SK-N-SH (cell line): ENCODE data around the gene FBXO27. TPM values are rescaled to one million over a fixed set of nuclear protein-coding genes. Genes with fewer than 3 reads are reported as not detected.

ENCODE experiments used
- CTCF ChIA-PET: fragments of 300-600, 350-600 bp; formaldehyde crosslinking; extraction: SDS; loops from one replicate; lab custom pipeline; 2021; lab: Yijun Ruan, JAX
- POLR2A ChIA-PET: fragments of 350-600 bp; sonication (Branson Sonifier 250); formaldehyde crosslinking; extraction: SDS; loops from one replicate; lab custom pipeline; 2020; ENCODE audit warnings: antibody characterized with exemption, inconsistent platforms; lab: Yijun Ruan, JAX
- DNase-seq: peaks from one replicate; pipeline ENCODE4 v3.0.0; 2012
- H2AFZ ChIP-seq: fragments of 200-600 bp; sonication (generic); 2 replicates; pipeline ENCODE4 v1.8.1; 2016; ENCODE audit warnings: antibody characterized with exemption, mild to moderate bottlenecking, low read depth
- H3F3A ChIP-seq: fragments of 200-600 bp; sonication (generic); replicated peaks from 2 replicates; pipeline ENCODE3; 2016; ENCODE audit warnings: antibody characterized with exemption, mild to moderate bottlenecking; ENCODE audit not compliant: insufficient read depth
- H3K27ac ChIP-seq, 2 experiments: fragments of 200-500 bp in 1 of 2; fragments of 200-600 bp in 1 of 2; sonication (Bioruptor generic) in 1 of 2; sonication (generic), shearing (Covaris generic) in 1 of 2; 2 replicates each; pipeline versions ENCODE4 v1.5.1 to v1.6.1; 2014 to 2016; ENCODE audit warnings: low read depth in 2 of 2, inconsistent platforms in 1 of 2, low read length in 1 of 2, mild to moderate bottlenecking in 1 of 2, mixed read lengths in 1 of 2
- H3K27me3 ChIP-seq: fragments of 200-600 bp; sonication (generic), shearing (Covaris generic); 2 replicates; pipeline ENCODE4 v1.6.1; 2016; ENCODE audit warnings: mixed run types; ENCODE audit not compliant: insufficient read depth
- H3K36me3 ChIP-seq, 2 experiments: fragments of 200-500 bp in 1 of 2; fragments of 200-600 bp in 1 of 2; sonication (Bioruptor generic) in 1 of 2; sonication (generic) in 1 of 2; replicated peaks in 1 of 2; 2 replicates each; pipeline versions ENCODE3 to v1.5.1; 2014 to 2016; ENCODE audit warnings: low read length in 1 of 2, mild to moderate bottlenecking in 1 of 2; ENCODE audit not compliant: insufficient read depth in 2 of 2, control insufficient read depth in 1 of 2
- H3K4me1 ChIP-seq, 2 experiments: fragments of 200-500 bp in 1 of 2; fragments of 200-600 bp in 1 of 2; sonication (Bioruptor generic) in 1 of 2; sonication (generic), shearing (Covaris generic) in 1 of 2; 2 replicates each; pipeline versions ENCODE4 v1.5.1 to v1.6.1; 2014 to 2016; ENCODE audit warnings: low read depth in 1 of 2, low read length in 1 of 2, mixed run types in 1 of 2; ENCODE audit not compliant: insufficient read depth in 2 of 2, control insufficient read depth in 1 of 2
- H3K4me2 ChIP-seq: fragments of 200-600 bp; sonication (generic), shearing (Covaris generic); 2 replicates; pipeline ENCODE4 v1.6.1; 2017; ENCODE audit warnings: mixed run types
- H3K4me3 ChIP-seq, 2 experiments: fragments of 200-500 bp in 1 of 2; fragments of 200-600 bp in 1 of 2; sonication (Bioruptor generic) in 1 of 2; sonication (generic), shearing (Covaris generic) in 1 of 2; 2 replicates each; pipeline versions ENCODE4 v1.5.1 to v1.8.1; 2014 to 2016; ENCODE audit warnings: low read depth in 2 of 2, inconsistent platforms in 1 of 2, low read length in 1 of 2, mild to moderate bottlenecking in 1 of 2, mixed read lengths in 1 of 2, moderate library complexity in 1 of 2
- H3K79me2 ChIP-seq: fragments of 200-600 bp; sonication (generic); 2 replicates; pipeline ENCODE4 v1.8.1; 2017; ENCODE audit warnings: mild to moderate bottlenecking; ENCODE audit not compliant: insufficient read depth
- H3K9ac ChIP-seq: fragments of 200-600 bp; sonication (generic); 2 replicates; pipeline ENCODE4 v1.6.1; 2017; ENCODE audit warnings: mixed run types
- H3K9me2 ChIP-seq: fragments of 200-600 bp; sonication (generic); 2 replicates; pipeline ENCODE4 v1.6.1; 2017; ENCODE audit warnings: mixed run types
- H3K9me3 ChIP-seq: fragments of 200-600 bp; sonication (generic); 2 replicates; pipeline ENCODE4 v1.6.1; 2017; ENCODE audit warnings: mixed run types, mild to moderate bottlenecking, moderate library complexity
- H4K20me1 ChIP-seq: fragments of 200-600 bp; sonication (generic); 2 replicates; pipeline ENCODE4 v1.6.1; 2017; ENCODE audit warnings: mild to moderate bottlenecking, mixed run types; ENCODE audit not compliant: insufficient read depth
- CHD2 ChIP-seq: fragments of 150-350 bp; IDR thresholded peaks from 2 replicates; pipeline ENCODE4 v1.6.1; 2018; ENCODE audit warnings: low read length; ENCODE audit not compliant: partially characterized antibody
- ELF1 ChIP-seq: IDR thresholded peaks from 2 replicates; pipeline ENCODE4 v1.4.0; 2012
- EP300 ChIP-seq, 2 experiments: IDR thresholded peaks; 2 replicates each; pipeline versions ENCODE4 v1.4.0 to v1.6.1; 2012; ENCODE audit warnings: borderline replicate concordance in 1 of 2, low read depth in 1 of 2, low read length in 1 of 2
- FOXM1 ChIP-seq: IDR thresholded peaks from 2 replicates; pipeline ENCODE4 v1.4.0; 2012; ENCODE audit warnings: low read depth, mild to moderate bottlenecking
- GABPA ChIP-seq: IDR thresholded peaks from 2 replicates; pipeline ENCODE4 v1.4.0; 2012; ENCODE audit warnings: low read depth, mild to moderate bottlenecking
- JUND ChIP-seq: IDR thresholded peaks from 2 replicates; pipeline ENCODE4 v1.4.0; 2012
- MEF2A ChIP-seq: IDR thresholded peaks from 2 replicates; pipeline ENCODE4 v1.4.0; 2012; ENCODE audit warnings: low read depth, borderline replicate concordance
- NFIC ChIP-seq: IDR thresholded peaks from 2 replicates; pipeline ENCODE4 v1.4.0; 2012; ENCODE audit warnings: borderline replicate concordance
- NRF1 ChIP-seq: IDR thresholded peaks from 2 replicates; pipeline ENCODE4 v1.6.1; 2012; ENCODE audit warnings: low read depth, mild to moderate bottlenecking, low read length
- POLR2AphosphoS5 ChIP-seq: IDR thresholded peaks from 2 replicates; pipeline ENCODE4 v1.6.1; 2012; ENCODE audit warnings: low read depth, low read length
- RAD21 ChIP-seq: IDR thresholded peaks from 2 replicates; pipeline ENCODE4 v1.6.1; 2012; ENCODE audit warnings: mild to moderate bottlenecking, low read length
- RFX5 ChIP-seq: IDR thresholded peaks from 2 replicates; pipeline ENCODE4 v1.6.1; 2012; ENCODE audit warnings: mild to moderate bottlenecking, improper control_type of control experiment, low read length
- RXRA ChIP-seq: IDR thresholded peaks from 2 replicates; pipeline ENCODE4 v1.4.0; 2012; ENCODE audit warnings: low read depth, mild to moderate bottlenecking, borderline replicate concordance
- SMC3 ChIP-seq: IDR thresholded peaks from 2 replicates; pipeline ENCODE4 v1.6.1; 2012; ENCODE audit warnings: low read depth, low read length, improper control_type of control experiment
- TAF1 ChIP-seq: IDR thresholded peaks from 2 replicates; pipeline ENCODE4 v1.6.1; 2012; ENCODE audit warnings: low read depth, mild to moderate bottlenecking, low read length, moderate library complexity, borderline replicate concordance
- USF1 ChIP-seq: IDR thresholded peaks from 2 replicates; pipeline ENCODE4 v1.4.0; 2012; ENCODE audit warnings: low read depth, borderline replicate concordance
- YY1 ChIP-seq: IDR thresholded peaks from 2 replicates; pipeline ENCODE4 v1.4.0; 2012; ENCODE audit warnings: low read depth, mild to moderate bottlenecking
- WGBS: methylation state at CpG from one replicate; pipeline ENCODE4 v1.1.6; 2017; ENCODE audit warnings: low lambda C conversion rate; 5-methylcytosine and 5-hydroxymethylcytosine counted together
- polyA plus RNA-seq, 3 experiments: library from polyadenylated mRNA; depleted of rRNA; stranded (reverse); fragments of >200 nt; gene quantifications; 2 replicates each; pipeline ENCODE4 v1.2.3, GENCODE V29; 2012
- TF ChIP-seq, protein P1 (sequence below): IDR thresholded peaks from 2 replicates; pipeline ENCODE4 v1.4.0; 2012; ENCODE audit warnings: low read depth
- TF ChIP-seq, protein P2 (sequence below): fragments of 150-350 bp; IDR thresholded peaks from 2 replicates; pipeline ENCODE4 v1.6.1; 2016; ENCODE audit warnings: mild to moderate bottlenecking, low read depth, low read length

The FBXO27 gene
- polyA plus RNA-seq, 1 of the 3 experiments (the other 2 are of a cell fraction): 5.8 TPM

DNA sequence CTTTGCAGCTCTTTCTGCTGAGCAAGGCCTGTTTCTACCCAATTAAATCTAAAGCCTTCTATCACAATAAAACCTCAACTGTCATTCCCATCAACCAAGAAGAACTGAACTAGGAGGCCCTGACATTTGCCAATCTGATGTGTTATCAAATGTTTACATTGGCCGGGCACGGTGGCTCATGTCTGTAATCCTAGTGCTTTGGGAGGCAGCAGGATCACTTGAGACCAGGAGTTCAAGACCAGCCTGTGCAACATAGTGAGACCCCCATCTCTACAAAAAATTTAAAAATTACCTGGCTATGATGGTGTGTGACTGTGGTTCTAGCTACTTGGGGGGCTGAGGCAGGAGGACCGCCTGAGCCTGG, 54.0 kb downstream of the FBXO27 start:
- WGBS: 73% methylated on average over 3 of the region's 3 CpGs
- DNase-seq: no peak
- H4K20me1 ChIP-seq: no peaks in the 10 kb centered on the region
- no peak overlapping the region for H2AFZ ChIP-seq
- H3K9me3 ChIP-seq: no peaks in the 10 kb centered on the region
- no peaks in the 10 kb centered on the region for H3K9me2 ChIP-seq
- peaks cover 21% of the 10 kb centered on the region for H3K79me2 ChIP-seq
- H3K27ac ChIP-seq: no peak overlapping the region
- no peak overlapping the region for H3K4me2 ChIP-seq
- H3F3A ChIP-seq: peaks cover 22% of the 10 kb centered on the region
- no peak overlapping the region for H3K4me3 ChIP-seq
- H3K27me3 ChIP-seq: no peaks in the 10 kb centered on the region
- no peak overlapping the region for H3K9ac ChIP-seq
- no peaks in the 10 kb centered on the region for H3K36me3 ChIP-seq
- POLR2A ChIA-PET: no interaction called here
- H3K4me1 ChIP-seq: peaks cover 6 to 14% of the 10 kb centered on the region in 2 experiments
- CTCF ChIA-PET: interaction anchor here (1.0 to 1.3 kb wide), 2 partner anchors 74 to 255 kb away, joined by 3 read pairs; no protein-coding TSS in a partner anchor
- no peak for TF ChIP-seq USF1
- TF ChIP-seq, protein P1, sequence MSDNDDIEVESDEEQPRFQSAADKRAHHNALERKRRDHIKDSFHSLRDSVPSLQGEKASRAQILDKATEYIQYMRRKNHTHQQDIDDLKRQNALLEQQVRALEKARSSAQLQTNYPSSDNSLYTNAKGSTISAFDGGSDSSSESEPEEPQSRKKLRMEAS: no peak
- no peak for TF ChIP-seq CHD2
- no peak for TF ChIP-seq POLR2AphosphoS5

DNA sequence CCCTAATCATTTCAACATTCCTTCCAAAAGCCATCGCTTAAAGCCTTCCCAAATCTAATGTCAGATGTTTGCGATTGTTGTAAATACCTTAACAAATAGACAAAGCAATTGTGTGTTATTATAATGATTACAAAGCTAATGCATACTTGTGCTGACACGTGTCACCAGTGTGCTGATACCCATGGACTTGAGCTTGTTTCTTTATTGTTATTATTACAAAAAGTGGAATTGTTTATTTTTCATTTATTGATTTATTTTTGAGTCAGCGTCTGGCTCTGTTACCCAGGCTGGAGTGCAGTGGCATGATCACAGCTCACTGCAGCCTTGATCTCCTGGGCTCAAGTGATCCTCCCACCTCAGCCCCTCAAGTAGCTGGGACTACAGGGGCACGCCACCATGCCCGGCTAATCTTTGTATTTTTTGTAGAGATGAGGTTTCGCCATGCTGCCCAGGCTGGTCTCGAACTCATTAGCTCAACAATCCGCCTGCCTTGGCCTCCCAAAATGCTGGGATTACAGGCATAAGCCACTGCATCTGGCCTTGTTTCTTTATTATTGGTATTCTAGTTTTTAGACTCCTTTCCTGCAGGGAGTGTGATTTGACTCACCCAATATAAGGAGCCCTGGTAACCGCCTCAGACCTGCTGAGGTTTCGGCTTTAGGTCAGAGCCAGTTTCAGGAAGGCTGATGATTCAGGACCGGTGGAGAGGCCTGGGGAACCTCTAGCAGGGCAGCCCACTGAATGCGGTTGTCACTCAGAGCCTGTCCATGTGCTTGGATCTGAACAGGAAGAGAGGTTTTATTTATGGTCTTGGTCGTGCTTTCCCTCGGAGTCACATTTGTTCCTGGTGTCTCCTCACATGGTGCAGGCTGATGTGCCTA, 54.7 kb downstream of the FBXO27 start:
- no peaks in the 10 kb centered on the region for H3K27me3 ChIP-seq
- no peak for DNase-seq
- H3K27ac ChIP-seq: no peak overlapping the region
- ChIA-PET CTCF (interaction anchor here (0.9 to 3.3 kb wide), 9 partner anchors 8 to 254 kb away, joined by 3 to 21 read pairs (median 4); no protein-coding TSS in a partner anchor), POLR2A (no interaction called here)
- peaks cover 6 to 14% of the 10 kb centered on the region in 2 experiments for H3K4me1 ChIP-seq
- no peak overlapping the region for H3K4me3 ChIP-seq
- peaks cover 27% of the 10 kb centered on the region for H3K79me2 ChIP-seq
- TF ChIP-seq, protein P2, sequence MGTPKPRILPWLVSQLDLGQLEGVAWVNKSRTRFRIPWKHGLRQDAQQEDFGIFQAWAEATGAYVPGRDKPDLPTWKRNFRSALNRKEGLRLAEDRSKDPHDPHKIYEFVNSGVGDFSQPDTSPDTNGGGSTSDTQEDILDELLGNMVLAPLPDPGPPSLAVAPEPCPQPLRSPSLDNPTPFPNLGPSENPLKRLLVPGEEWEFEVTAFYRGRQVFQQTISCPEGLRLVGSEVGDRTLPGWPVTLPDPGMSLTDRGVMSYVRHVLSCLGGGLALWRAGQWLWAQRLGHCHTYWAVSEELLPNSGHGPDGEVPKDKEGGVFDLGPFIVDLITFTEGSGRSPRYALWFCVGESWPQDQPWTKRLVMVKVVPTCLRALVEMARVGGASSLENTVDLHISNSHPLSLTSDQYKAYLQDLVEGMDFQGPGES: no peak
- TF ChIP-seq NFIC (no peak), TAF1 (no peak), ELF1 (no peak), FOXM1 (no peak), POLR2AphosphoS5 (no peak), YY1 (no peak), RXRA (no peak), JUND (no peak), EP300 (IDR thresholded peaks at IDR 0.05; ENCODE audit: borderline replicate concordance in 1 of 2, low read depth in 1 of 2, low read length in 1 of 2) (no peak), SMC3 (no peak), RAD21 (no peak), NRF1 (no peak), RFX5 (no peak), GABPA (no peak), MEF2A (no peak)
- no peak overlapping the region for H2AFZ ChIP-seq
- no peaks in the 10 kb centered on the region for H3K9me2 ChIP-seq
- 85% methylated on average over 15 of the region's 15 CpGs for WGBS
- no peaks in the 10 kb centered on the region for H4K20me1 ChIP-seq
- no peak overlapping the region for H3K4me2 ChIP-seq
- no peaks in the 10 kb centered on the region for H3K9me3 ChIP-seq
- H3F3A ChIP-seq: peaks cover 22% of the 10 kb centered on the region
- H3K9ac ChIP-seq: no peak overlapping the region
- no peaks in the 10 kb centered on the region for H3K36me3 ChIP-seq
